HG02623 (cell line): Measurements from ENCODE around the gene FAM72B.
"Not testable (repeated sequence)": the region's sequence is repeated elsewhere in the genome, so short reads cannot be mapped to it uniquely, and the experiment has no call there.

Experiments used
- ATAC-seq: cut with Tn5 transposase; IDR thresholded peaks from one replicate; pipeline ENCODE4 v1.9.1; 2021; ENCODE audit warnings: moderate library complexity; ENCODE audit not compliant: unreplicated experiment

The FAM72B gene

GRCh38 chr1:121200985-121201981 lies 17.1 kb upstream of the FAM72B start:
- ATAC-seq: not testable (repeated sequence)

- not testable (repeated sequence) for ATAC-seq
Observed at GRCh38 chr1:121200232-121200631, 16.1 kb upstream of the FAM72B start.

GRCh38 chr1:121199763-121200162 lies 15.6 kb upstream of the FAM72B start:
- ATAC-seq: not testable (repeated sequence)

- not testable (repeated sequence) for ATAC-seq
Observed at GRCh38 chr1:121197095-121197882, 13.1 kb upstream of the FAM72B start.

- not testable (repeated sequence) for ATAC-seq
Observed at GRCh38 chr1:121192512-121192911, 8.4 kb upstream of the FAM72B start.

- not testable (repeated sequence) for ATAC-seq
Observed at GRCh38 chr1:121187914-121188313, 3.8 kb upstream of the FAM72B start.

- not testable (repeated sequence) for ATAC-seq
Observed at GRCh38 chr1:121186191-121186590, 2.1 kb upstream of the FAM72B start.

- not testable (repeated sequence) for ATAC-seq
Observed at GRCh38 chr1:121185140-121185708, 1.1 kb upstream of the FAM72B start.

- not testable (repeated sequence) for ATAC-seq
Observed at GRCh38 chr1:121183867-121184266, 273 bp downstream of the FAM72B start.

- not testable (repeated sequence) for ATAC-seq
Observed at GRCh38 chr1:121178197-121178596, 5.9 kb downstream of the FAM72B start.

- not testable (repeated sequence) for ATAC-seq
Observed at GRCh38 chr1:121176649-121177048, 7.5 kb downstream of the FAM72B start.

GRCh38 chr1:121168152-121168668 lies 15.9 kb downstream of the FAM72B start:
- not testable (repeated sequence) for ATAC-seq

- not testable (repeated sequence) for ATAC-seq
Observed at GRCh38 chr1:121167225-121167738, 16.9 kb downstream of the FAM72B start.

GRCh38 chr1:121165296-121165695 lies 18.8 kb downstream of the FAM72B start:
- not testable (repeated sequence) for ATAC-seq

- ATAC-seq: not testable (repeated sequence)
Observed at GRCh38 chr1:121163850-121164757, 20.0 kb downstream of the FAM72B start.

GRCh38 chr1:121161199-121161901 lies 22.8 kb downstream of the FAM72B start:
- not testable (repeated sequence) for ATAC-seq

GRCh38 chr1:121160118-121160517 lies 24.0 kb downstream of the FAM72B start:
- not testable (repeated sequence) for ATAC-seq

GRCh38 chr1:121157609-121158008 lies 26.5 kb downstream of the FAM72B start:
- not testable (repeated sequence) for ATAC-seq
